HG03520 (cell line): ENCODE measurements around the gene FAM168A.

Experiments
- ATAC-seq: cut with Tn5 transposase; IDR thresholded peaks from one replicate; pipeline ENCODE4 v1.9.1; 2021; ENCODE audit warnings: mild to moderate bottlenecking, moderate library complexity; ENCODE audit not compliant: unreplicated experiment

The FAM168A gene

DNA sequence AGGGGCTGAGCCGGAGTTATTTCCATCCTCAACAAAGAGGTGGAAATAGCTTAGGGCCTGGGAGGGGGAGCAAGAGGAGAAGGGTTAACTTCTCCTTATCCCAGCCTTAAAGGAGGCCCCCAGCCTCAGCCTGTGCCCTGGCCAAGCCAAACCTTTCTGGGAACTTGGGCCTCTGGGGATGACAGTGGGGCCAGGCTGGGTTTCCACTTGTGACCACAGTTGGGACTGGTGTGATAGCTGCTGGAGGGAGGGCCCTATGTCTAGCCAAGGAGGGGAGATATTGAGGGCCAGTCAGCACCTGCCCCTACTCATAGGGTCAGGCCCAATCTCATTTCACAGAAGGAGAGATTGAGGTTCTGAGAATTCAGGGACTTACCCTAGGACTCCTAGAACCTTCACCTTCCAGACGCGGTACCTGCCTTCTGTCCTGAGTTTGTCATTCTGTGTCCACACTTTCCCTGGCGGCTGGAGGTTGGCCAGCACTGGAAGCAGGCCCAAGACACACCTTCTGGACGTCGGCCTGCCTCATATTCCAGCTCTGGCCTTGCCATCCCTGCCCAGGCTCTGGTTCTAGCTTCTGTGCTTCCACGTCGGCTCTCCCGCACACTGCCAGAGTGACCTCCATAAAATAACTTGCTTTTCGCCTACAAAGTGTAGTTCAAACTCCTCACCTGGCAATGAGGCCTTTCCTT is 218.6 kb downstream of the FAM168A start:
- ATAC-seq: no peak

DNA sequence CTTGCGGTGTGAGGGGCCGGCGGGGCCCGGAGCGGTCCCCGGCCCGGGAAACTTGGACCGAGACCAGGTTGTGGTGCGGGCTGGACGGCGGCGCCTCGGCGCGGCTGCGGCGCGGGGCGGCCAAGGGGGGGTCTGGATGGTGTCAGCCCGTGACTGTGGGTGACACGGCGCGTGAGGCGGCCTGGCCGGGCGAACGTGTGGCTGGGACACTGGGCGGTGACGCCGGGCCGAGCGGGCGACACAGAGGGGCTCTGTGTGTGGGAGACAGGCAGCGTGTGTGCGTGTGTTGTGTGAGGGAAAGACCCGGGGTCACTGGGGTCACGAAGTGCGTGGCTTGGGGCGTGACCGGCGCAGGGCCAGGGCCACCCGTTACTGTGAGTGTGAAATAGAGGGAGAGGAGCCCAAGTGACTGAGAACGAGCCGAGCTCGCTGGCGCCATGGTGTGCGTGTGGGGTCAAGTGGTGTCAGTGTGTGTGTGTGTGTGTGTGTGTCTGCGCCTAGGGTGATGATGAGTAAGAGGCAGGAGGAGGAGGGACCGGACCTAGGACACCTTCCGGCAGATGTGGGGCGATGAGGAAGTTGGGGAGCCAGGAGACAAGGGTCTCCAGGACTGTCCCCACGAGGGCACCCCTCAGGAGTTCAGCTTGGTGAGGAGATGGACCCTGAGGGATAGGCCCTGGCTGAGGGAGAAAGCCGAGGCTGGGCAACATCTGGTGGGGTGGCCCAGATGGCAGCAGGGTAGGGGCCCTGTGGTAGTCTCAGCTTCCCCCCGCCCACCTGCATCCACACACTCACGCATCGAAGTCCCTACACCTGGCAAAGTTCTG is 220.9 kb downstream of the FAM168A start:
- ATAC-seq: peak; percentile 14

DNA sequence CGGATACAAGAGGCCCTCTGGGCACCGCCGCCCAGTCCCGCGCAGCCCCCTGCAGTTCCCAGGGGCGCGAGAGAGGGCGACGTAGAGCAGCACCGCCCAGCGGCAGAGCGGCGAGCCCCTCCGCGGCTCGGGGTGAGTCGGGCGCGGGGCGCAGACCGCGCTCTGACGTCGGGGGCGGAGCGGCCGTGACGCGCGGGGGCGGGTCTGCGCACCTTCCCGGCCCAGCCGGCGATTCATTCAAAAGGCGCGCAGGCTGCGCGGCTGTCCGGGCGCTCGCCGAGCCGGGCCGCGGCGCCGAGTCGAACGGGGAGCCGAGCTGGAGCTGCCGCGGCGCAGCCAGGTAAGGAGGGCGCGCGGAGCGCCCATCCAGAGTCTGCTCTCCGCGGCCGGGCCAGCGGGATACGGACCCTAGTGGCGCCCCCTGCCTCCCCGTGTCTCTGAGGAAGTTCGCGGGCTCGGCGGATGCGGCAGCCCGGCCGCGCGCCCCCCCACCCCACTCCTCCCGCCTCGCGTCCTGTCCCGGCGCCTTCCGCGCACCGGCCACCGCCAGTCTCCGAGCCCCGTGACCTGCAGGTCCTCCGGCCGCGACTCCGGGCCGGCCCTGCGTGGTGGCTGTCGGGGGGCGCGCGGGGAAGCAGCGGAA is 221.6 kb downstream of the FAM168A start, which contains the start of gene RELT:
Gene RELT, plus strand, starts transcription at position 240 of the 643 bp plus-strand sequence. CDS start 12,738 bp downstream, outside the sequence.
- peak; percentile 57 for ATAC-seq

DNA sequence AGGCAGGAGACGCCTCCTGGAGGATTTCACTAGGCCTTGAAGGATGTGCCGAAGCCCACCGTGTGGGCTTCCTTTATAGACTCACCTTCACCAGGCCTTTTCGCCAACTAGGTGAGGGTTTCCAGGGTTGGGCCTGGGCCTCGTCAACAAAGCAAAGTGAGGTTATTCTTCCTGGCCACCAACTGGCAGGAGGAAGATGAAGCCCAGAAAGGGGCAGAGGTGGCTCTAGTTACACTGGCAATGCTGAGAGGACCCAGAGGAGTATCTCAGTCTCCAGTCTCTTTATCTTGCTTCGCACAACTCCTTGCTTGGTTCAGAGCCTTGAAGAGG is 222.1 kb downstream of the FAM168A start:
- ATAC-seq: no peak

DNA sequence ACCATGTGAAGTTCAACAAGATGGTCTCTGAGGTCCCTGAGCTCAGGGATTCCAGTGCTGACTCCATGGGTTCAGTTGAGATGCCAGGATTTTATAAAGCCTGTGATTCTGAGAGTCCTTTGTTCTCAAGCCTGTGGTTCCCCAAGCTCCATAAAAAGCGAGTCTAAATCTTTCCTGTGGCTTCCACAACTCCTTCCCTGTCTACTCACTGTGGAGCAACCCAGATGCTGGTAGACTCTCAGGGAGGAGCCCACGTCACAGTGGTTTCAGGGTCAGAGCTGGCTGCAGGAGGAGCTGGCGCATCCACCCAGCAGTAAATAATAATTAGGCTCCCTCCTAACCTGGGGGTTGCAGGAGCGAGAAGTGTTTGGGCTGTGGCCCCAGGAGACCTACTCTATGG is 223.8 kb downstream of the FAM168A start:
- no peak for ATAC-seq

DNA sequence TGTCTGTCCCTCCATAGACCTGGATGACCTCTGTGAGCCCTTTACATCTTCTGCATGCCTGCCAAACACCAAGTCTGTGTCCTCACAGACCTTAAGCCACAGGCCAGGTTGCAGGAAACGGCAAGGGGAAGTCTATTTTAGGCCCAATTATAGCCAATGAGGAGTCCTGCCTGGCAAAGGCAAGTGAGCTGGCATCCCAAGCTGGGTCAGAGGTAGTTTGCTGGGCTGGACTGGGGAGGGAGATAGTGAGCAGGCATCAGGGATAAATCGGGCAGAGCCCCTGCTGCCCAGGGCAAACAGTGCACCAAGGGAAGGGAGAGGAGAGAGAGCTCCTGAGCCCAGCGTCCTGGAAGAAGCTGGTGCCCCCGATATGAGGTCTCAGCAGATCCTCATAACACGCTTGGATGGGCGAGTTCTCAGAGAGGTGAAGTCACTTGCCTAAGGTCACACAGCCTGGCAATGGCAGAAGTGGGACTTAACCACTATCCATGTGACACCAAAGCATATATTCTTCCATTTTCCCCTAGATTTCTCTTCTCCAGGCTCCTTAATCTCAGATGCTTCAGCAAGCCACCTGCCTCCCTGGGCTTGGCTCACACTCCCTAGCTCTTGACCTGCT is 225.4 kb downstream of the FAM168A start:
- ATAC-seq: no peak

DNA sequence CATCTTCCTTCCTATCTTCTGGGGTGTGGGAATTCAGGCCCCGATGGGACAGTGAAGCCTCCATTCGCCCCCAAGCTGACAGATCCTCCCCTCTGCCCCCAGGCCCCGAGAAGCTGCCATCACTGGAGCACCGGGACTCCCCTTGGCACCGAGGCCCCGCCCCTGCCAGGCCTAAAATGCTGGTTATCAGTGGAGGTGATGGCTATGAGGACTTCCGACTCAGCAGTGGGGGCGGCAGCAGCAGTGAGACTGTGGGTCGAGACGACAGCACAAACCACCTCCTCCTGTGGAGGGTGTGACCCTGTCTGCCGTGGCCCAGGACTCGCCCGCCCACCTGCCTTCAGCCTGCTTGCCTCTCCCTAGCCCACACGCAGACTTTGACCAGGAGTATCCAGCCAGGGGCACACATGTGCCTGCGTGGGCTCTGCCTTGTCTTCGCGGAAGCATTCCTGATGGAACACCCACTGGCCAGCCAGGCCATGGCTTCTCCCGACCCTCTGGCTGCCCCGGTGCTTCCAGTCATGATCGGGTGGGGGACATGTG is 230.4 kb downstream of the FAM168A start:
- ATAC-seq: no peak

DNA sequence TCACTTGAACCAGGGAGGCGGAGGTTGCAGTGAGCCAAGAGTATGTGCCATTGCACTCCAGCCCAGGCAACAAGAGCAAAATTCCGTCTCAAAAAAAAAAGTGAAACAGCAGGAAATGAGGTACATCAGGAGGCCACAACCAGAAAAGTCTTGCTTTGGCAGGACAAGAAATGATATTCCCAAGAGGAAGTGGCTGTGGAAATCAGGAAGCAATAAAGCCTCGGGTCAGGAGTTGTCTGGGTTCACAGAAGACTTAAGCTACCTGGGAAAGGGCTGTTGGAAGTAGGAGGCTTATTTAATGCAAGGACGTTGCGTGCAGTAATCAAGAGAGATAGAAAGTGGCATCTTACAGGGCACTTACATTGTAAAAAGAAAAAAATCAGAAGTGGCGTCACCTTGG is 231.0 kb downstream of the FAM168A start:
- no peak for ATAC-seq

DNA sequence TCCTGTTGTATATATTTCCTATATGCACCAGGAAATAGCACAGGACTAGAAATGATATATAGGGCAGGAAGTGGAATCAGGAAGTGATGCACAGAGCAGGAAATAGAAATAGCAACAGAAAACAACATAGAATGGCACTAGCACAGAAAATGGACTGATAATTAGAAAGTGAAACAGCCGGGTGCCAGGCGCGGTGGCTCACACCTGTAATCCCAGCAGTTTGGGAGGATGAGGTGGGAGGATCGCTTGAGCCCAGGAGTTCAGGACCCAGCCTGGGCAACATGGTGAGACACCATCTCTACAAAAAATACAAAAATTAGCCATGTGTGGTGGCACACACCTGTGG is 231.7 kb downstream of the FAM168A start:
- ATAC-seq: no peak

DNA sequence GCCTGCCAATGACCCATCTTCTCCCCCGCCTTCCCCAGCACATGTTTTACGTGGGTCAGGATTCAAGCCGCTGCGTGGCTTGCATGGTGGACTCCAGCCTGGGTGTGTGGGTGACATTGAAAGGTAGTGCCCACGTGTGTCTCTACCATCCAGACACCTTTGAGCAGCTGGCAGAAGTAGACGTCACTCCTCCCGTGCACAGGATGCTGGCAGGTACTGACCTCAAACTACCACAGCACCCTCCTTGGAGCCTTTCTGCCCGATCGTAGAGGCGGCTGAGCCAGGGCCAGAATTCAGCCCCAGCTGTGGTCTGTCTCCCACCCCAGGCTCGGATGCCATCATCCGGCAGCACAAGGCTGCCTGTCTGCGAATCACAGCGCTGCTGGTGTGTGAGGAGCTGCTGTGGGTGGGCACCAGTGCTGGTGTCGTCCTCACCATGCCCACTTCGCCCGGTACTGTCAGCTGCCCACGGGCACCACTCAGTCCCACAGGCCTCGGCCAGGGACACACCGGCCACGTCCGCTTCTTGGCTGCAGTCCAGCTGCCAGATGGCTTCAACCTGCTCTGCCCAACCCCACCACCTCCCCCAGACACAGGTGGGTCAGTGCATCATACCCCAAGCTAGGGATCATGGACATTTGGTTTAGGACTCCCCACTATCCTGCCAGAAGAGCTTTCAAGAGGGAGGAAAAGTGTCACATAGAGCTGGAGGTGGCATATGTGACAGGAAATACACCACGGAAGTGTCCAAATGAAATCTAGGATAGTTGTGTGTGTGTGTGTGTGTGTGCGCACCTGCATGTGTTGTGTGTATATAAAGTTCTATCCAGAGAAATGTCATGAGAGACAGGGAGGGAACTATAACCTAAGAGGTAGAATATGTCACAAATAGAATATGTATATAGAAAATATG is 232.3 kb downstream of the FAM168A start:
- ATAC-seq: no peak

DNA sequence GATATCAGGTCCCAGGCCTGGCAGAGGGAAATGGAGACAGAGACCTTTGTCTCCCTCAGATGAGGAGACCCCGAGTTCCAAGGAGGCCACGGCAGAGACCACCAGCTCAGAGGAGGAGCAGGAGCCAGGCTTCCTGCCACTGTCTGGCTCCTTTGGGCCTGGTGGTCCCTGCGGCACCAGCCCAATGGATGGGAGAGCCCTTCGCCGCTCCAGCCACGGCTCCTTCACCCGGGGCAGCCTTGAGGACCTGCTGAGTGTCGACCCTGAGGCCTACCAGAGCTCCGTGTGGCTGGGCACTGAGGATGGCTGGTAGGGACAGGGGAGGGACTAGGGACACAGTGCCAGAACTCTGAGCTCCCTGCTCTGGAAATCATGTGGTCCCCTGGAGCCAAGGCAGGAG is 234.8 kb downstream of the FAM168A start:
- ATAC-seq: no peak

DNA sequence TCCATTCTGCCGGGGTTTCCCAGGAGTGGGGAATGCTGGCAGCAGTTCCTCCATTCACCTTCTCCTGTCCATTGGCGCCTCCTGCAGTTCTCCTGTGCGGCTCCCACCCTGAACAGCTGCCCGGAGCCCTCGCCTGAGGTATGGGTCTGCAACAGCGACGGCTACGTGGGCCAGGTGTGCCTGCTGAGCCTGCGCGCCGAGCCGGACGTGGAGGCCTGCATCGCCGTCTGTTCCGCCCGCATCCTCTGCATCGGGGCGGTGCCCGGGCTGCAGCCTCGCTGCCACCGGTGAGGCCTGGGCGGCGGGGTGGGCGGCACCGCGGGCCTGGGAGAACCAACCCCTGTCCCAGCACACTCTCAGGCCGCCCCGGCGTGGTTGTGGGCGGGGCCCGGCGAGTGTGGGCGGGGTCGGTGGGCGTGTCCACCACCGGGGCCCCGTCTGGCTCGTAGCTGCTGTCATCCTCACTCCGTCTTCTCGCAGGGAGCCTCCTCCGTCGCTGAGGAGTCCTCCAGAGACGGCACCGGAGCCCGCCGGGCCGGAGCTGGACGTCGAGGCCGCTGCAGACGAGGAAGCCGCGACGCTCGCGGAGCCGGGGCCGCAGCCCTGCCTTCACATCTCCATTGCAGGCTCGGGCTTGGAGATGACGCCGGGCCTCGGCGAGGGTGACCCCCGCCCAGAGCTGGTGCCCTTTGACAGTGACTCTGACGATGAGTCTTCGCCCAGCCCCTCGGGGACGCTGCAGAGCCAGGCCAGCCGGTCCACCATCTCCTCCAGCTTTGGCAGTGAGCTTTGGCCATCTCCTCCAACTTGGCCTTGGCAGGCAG is 235.7 kb downstream of the FAM168A start:
- no peak for ATAC-seq

DNA sequence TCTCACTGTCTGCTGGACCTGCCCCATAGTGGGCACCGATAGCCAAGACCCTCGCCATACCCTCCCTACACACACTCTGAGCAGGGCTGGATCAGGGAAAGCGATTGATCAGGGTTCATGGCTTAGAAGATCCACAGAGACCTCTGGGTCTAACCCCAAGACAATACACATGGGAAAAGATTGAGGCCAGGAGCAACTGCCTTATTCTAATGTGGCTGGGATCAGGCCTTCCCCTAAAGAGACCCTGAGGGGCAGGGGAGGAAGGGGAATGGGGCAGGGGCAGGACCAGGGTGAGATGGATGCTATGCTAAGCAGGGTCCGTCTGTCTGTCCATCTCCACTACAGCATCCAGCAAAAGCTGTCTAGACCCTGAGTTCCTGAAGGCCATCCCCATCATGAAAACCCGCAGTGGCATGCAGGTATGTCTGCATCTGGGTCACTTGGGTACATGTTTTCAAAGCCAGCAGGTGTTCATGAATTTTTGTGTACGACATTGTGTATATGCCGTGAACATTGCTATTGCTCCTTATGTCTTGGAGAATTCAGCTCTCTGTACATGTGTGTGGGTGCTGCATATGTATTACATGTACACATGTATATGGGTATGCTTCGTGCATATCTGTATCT is 237.1 kb downstream of the FAM168A start:
- no peak for ATAC-seq

DNA sequence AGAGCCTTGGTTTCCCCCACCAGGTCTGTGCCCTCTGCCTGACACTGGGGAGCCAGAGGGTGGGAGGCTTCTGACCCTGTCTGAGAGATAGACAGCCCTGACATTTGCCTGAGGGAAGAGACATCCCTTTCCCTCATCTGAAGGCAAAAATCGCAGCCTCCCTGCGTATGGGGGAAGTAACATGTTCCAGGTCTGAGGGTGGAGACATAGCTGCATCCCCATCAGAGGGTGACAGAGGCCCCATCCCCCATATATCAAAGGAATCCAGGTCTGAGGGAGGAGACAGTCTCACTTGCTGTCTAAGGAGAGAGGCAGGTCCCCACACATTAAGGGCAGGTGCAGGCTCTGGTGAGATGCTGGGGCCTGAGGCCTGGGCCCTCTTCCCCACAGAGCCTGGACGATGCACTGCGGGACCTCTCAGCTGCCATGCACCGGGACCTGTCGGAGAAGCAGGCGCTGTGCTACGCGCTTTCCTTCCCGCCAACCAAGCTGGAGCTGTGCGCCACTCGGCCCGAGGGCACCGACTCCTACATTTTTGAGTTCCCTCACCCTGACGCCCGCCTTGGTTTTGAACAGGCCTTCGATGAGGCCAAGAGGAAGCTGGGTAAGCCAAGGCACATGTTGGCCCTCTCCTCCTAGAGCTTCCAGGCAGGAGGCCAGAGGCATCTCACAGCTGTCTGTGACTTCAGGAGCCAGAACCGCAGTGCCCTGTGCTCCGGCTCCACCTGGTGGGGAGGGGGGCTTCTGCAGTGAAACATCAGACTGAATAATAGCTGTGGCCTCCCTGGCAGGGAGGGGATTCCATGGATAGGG is 237.8 kb downstream of the FAM168A start:
- no peak for ATAC-seq

DNA sequence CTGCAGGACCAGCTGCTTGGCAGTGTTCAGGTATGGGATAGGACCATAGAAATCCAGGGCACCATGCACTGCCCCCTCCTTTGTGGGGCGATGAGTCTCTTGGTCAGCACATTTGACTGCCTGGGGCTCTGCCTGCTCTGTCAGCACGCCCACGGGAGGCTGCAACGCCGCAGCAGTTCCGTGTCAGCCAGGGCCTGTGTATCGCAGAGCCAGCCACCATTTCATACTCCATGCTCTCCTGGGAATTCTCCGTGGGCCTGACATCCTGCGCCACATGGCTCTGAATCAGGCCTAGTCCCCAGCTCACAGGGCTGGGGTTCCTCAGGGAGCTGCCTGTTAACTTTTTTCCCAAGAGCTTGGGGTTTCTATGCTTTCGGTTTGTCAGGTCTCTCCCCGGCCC is 238.6 kb downstream of the FAM168A start:
- ATAC-seq: no peak

DNA sequence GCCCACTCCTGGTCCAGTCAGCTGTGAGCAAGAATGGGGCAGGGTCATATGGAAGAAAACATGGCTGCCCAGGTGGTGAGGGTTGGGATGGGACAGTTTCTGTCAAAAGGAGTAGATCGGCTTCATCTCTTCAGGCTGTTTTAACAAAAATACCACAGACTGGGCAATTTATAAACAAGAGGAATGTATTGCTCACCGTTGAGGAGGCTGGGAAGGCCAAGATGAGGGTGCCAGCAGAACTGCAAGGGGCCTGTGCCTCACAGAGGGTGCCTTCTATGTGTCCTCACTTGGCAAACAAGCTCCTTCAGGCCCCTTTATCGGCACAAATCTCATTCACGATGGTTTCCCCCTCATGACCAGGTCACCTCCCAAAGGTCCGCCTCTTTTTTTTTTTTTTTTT is 239.8 kb downstream of the FAM168A start:
- no peak for ATAC-seq

DNA sequence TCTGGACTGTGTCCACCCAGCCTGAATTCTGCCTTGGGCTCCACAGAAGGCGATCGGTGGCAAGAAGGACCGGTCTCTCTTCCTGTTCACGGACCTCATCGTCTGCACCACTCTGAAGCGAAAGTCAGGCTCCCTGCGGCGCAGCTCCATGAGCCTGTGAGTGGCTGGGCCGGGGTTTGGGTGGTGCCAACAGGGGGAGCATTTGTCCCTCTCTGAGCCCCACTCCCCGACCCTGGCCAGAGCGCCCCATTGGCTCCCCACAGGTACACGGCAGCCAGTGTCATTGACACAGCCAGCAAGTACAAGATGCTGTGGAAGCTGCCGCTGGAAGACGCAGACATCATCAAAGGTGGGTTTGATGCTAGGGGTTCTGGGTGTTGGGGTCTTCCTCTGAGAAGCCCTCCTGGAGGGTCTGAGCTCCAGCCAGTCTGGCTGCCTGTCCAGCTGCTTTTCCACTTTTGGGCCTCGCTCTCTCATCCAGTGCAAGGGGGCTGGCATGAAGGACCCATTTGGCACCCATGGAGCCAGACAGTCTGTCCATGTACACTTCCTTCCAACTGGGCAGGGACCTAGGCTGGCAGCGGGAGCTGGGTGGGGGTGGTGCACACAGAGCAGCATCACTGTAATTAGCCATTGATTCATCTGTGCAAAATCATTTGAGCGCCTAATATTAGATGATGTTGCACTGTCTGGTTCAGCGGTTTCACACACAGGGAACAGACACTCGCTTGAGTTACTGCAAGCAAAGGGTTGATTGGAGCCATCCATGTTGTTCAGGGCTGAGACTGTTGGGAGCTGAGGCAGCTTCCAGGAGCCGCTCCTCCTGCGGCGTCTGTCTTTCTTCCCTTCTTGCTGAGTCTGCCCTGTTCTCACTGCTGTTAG is 240.7 kb downstream of the FAM168A start:
- no peak for ATAC-seq
